Suprapubic skin (tissue), 4 donors: ENCODE results near the gene MTX1.

ENCODE experiments used
- POLR2A ChIP-seq, 2 donors: fragments of 450-650 bp; IDR thresholded peaks; one replicate each; pipeline ENCODE4 v1.6.1; 2017; ENCODE audit warnings: antibody characterized with exemption in 2 of 2, mild to moderate bottlenecking in 2 of 2, moderate library complexity in 2 of 2
- POLR2AphosphoS5 ChIP-seq, 3 donors: sonication (generic); formaldehyde crosslinking; IDR thresholded peaks; one replicate each; pipeline ENCODE4 v1.6.1; 2017; ENCODE audit warnings: antibody characterized with exemption in 3 of 3
- TF ChIP-seq, protein P1 (sequence below), 2 donors: fragments of 200-600 bp in 1 of 2; fragments of 450-650 bp in 1 of 2; sonication (generic) in 1 of 2; IDR thresholded peaks; one replicate each; pipeline ENCODE4 v1.5.1; 2016 to 2019; ENCODE audit warnings: antibody characterized with exemption in 2 of 2, mild to moderate bottlenecking in 1 of 2, moderate library complexity in 1 of 2

- TF ChIP-seq, protein P1, sequence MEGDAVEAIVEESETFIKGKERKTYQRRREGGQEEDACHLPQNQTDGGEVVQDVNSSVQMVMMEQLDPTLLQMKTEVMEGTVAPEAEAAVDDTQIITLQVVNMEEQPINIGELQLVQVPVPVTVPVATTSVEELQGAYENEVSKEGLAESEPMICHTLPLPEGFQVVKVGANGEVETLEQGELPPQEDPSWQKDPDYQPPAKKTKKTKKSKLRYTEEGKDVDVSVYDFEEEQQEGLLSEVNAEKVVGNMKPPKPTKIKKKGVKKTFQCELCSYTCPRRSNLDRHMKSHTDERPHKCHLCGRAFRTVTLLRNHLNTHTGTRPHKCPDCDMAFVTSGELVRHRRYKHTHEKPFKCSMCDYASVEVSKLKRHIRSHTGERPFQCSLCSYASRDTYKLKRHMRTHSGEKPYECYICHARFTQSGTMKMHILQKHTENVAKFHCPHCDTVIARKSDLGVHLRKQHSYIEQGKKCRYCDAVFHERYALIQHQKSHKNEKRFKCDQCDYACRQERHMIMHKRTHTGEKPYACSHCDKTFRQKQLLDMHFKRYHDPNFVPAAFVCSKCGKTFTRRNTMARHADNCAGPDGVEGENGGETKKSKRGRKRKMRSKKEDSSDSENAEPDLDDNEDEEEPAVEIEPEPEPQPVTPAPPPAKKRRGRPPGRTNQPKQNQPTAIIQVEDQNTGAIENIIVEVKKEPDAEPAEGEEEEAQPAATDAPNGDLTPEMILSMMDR (IDR thresholded peaks at IDR 0.05): no peak
- TF ChIP-seq POLR2A (IDR thresholded peaks at IDR 0.05) (no peak), POLR2AphosphoS5 (IDR thresholded peaks at IDR 0.05) (no peak)
Observed at GRCh38 chr1:155178441-155179111, 29.9 kb upstream of the MTX1 start.
